LNCaP clone FGC (cell line): ENCODE results near the gene NCOR1.

Experiments used
- DNase-seq: peaks from one replicate; pipeline ENCODE4 v3.0.0-alpha.2; 2011; ENCODE audit warnings: low read depth
- H3K4me3 ChIP-seq: 2 replicates; pipeline ENCODE4 v1.5.1; 2011; ENCODE audit warnings: mild to moderate bottlenecking, low read depth, low read length, control low read depth
- TF ChIP-seq, protein P1 (sequence below): IDR thresholded peaks from 2 replicates; pipeline ENCODE4 v1.5.1; 2012; ENCODE audit warnings: mild to moderate bottlenecking; ENCODE audit not compliant: control insufficient read depth, insufficient read depth; ENCODE audit errors: extremely low read depth

The NCOR1 gene

DNA sequence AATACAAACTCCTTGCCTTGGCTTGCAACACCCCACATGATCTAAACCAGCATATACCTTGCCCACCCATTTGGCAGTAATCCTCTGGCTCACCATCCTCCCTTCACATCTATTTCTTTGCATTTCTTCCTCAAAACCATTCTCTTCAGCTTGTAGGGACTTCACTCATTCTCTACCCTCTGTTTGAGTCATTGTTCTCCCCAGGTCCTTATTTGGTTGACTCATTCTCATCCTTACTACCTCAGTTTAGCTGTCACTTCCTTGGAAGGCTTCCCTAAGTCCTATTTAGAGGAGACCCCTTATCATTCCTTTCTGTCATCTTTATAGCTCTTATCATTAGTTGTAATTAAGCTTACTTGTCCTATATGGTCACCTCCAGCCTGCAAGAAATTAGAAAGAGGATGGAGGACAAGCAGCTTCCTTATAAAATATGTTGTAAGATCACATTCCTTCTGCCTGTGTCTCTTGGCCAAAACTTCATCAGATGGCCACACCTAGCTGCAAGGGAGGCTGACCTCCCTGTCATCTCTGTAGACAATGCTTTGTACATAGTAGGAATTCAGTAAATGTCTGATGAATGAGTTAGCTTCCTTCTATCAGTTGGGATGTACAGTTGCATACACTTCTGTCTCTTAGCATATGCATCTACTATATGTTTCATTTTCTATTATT, 214.0 kb downstream of the NCOR1 start:
- DNase-seq = no peak
- TF ChIP-seq, protein P1, sequence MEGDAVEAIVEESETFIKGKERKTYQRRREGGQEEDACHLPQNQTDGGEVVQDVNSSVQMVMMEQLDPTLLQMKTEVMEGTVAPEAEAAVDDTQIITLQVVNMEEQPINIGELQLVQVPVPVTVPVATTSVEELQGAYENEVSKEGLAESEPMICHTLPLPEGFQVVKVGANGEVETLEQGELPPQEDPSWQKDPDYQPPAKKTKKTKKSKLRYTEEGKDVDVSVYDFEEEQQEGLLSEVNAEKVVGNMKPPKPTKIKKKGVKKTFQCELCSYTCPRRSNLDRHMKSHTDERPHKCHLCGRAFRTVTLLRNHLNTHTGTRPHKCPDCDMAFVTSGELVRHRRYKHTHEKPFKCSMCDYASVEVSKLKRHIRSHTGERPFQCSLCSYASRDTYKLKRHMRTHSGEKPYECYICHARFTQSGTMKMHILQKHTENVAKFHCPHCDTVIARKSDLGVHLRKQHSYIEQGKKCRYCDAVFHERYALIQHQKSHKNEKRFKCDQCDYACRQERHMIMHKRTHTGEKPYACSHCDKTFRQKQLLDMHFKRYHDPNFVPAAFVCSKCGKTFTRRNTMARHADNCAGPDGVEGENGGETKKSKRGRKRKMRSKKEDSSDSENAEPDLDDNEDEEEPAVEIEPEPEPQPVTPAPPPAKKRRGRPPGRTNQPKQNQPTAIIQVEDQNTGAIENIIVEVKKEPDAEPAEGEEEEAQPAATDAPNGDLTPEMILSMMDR = no peak
- H3K4me3 ChIP-seq = peak overlapping the region; percentile 93

DNA sequence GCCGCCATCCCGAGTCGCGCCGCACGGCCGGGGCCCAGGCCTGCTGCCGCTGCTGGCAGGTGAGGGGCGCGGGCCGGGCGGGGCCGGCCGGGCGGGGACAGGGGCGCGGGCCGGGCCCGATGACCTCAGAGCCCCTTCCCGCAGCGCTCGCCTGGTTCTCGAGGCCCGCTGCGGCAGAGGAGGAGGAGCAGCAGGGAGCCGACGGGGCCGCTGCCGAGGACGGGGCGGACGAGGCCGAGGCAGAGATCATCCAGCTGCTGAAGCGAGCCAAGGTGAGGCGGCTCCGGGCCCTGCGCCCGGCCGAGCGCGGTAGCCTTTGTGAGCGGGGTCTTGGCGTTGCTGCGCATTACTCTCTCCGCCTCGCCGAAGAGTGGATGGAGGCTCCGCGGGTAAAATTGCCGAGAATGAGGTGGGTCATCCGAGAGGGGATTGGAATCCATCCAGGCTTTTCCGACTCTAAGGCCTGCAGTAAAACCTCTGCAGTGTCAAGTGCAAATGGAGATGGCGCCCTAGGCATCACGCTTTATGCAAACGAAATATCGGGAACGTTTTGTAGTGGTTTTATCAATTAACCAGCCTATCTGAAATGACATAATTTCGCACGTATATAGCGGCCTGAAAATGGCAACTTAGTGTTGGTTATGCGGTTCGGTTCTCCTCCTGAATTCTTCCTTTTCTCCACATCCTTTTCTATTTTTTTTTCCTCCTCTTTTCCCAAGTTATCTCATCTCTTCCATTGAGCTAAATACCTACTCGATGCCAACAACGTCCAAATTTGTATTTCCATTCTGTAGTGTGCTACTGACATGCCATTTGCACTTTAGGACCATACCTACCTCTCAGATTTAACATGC, 215.1 kb downstream of the NCOR1 start:
- H3K4me3 ChIP-seq = peak overlapping the region; percentile 93
- DNase-seq = no peak
- TF ChIP-seq, protein P1 = no peak

DNA sequence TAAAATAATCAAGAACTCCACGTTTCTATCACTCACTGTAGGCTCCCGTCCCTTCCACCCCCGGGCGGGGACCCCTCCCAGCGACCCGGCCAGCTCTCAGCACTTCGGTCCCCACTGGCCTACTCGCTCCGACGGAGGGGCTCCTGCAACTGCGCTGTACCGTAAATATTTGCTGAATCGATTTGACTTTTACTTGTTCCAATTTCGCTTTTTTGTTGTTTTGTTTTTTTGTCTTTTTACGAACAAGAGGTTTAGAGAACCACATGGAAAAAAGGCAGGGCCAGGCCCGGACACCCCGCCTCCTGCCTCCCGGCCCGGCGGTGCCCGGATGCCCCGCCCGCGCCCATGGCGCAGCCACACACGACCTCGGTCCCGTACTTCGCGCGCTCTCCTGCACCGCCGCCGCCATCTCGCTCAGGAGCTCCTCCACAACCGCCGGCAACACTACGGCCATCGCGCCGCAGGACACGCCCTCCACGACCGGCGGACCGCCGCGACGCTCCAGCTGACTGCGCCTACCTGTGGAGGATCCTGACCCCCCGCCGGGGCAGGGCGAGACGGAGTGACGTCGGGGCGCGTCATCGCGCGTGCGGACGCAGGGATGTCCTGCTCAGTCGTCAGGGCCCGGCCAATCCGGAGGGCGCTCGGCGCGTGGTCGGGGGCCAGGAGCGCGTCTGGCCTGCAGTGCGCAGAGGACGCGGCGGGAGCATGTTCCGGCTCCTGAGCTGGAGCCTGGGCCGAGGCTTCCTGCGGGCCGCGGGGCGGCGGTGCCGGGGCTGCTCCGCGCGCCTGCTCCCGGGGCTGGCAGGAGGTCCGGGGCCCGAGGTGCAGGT, 216.0 kb downstream of the NCOR1 start, which contains the start of the genes TTC19 and ZSWIM7:
Gene TTC19, plus strand, starts transcription at position 684 of the 833 bp plus-strand sequence. Its CDS starts 25 bp downstream, at position 709.
Gene ZSWIM7, minus strand, starts transcription at position 564 of the 833 bp plus-strand sequence. Its CDS starts 110 bp downstream, at position 454.
- peak within 1 kb of the TSS; percentile 93 for H3K4me3 ChIP-seq
- TF ChIP-seq, protein P1 = peak; percentile 21; the same call in 1 of the 2 replicates
- DNase-seq = peak; percentile 94

DNA sequence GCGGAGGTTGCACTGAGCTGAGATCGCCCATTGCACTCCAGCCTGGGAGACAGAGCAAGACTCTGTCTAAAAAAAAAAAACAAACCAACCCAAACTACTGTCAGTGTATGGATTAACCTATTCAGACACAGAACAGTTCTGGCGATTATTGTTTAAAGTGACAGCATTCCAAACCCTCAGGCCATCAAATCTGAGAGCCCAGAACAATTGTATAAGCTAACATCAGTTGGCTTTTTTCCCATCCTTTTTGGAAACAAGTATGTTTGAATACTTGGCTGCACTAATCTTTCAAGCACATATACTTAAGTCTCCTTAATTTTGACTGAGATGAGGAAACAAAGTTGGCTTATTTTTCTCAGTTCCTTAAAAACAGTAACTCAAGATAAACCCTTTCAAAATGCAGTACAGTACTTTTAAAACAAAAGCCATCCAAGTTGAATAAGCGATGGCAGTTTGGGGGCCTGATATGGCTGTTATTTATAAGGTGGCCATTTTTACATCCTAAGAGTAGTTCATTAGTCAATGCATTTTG, 217.2 kb downstream of the NCOR1 start:
- TF ChIP-seq, protein P1 = no peak
- no peak for DNase-seq
- H3K4me3 ChIP-seq = peak overlapping the region; percentile 93

DNA sequence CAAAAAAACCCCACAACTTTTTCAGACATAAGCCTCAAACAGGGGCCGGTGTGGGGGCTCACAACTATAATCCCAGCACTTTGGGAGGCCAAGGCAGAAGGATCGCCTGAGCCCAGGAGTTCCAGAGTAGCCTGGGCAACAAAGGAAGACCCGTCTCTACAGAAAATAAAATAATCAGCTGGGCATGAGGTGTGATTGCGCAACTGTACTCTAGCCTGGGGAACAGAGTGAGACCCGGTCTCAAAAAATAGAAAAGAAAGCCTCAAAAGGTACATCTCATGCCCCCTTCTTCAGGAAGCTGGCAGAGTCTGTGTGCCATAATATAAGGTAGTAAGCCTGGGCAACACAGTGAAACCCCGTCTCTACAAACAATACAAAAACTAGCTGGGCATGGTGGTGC, 219.0 kb downstream of the NCOR1 start:
- DNase-seq = no peak
- H3K4me3 ChIP-seq = no peak overlapping the region
- TF ChIP-seq, protein P1 = no peak

DNA sequence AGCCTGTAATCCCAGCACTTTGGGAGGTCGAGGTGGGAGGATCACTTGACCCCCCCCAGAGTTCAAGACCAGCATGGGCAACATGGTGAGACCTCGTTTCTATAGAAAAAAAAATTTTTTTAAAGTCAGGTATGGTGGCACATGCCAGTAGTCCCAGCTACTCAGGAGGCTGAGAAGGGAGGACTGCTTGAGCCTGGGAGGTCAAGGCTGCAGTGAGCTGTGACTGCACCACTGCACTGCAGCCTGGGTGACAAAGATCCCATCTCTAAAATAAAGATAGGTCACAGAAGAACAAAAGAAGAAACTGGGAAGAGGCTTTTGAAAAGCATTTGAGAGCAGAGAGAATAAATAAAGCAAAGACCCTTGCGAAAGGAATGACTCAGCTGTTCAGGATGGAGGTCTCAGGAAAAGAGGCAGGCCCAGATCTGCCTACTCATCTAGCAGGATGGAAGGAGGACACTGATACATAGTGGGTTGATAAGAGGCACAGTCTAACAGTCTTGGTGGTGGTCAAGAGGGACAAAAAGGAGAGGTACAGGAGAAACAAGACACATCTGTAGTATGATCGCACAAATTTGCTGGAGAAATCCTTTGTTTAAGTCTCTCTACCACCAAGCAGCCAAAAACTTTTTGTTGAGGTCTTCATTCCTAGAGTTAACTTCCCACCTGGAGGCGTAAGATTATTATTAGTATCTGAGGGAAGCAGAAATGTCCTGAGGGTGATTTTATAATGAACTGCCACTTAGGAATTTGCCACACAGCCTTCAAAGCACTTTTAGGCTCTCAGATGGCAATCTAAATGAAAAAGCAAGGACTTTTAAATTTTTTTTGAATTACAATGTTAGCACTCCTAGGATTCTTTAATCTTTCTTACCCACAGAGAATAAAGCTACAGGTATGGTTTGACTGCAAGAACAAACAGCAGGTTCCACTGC, 233.4 kb downstream of the NCOR1 start:
- no peak for DNase-seq
- TF ChIP-seq, protein P1 = no peak
- no peak overlapping the region for H3K4me3 ChIP-seq
